MM.1S (cell line): ENCODE results near the gene MEG3.

Experiments
- DNase-seq: peaks from one replicate; pipeline ENCODE4 v3.0.0-alpha.2; 2015
- H2AFZ ChIP-seq: fragments of 300-600 bp; sonication (generic); 2 replicates; pipeline ENCODE4 v1.6.0; 2016; ENCODE audit warnings: antibody characterized with exemption, low read length
- H3F3A ChIP-seq: fragments of 300-600 bp; sonication (generic); 2 replicates; pipeline ENCODE4 v1.6.1; 2016; ENCODE audit warnings: mild to moderate bottlenecking, antibody characterized with exemption, low read length, moderate library complexity, mixed read lengths; ENCODE audit not compliant: insufficient read depth
- H3K27ac ChIP-seq: fragments of 300-600 bp; sonication (generic); 2 replicates; pipeline ENCODE4 v1.5.1; 2016; ENCODE audit warnings: mild to moderate bottlenecking, low read length
- H3K27me3 ChIP-seq: fragments of 300-600 bp; sonication (generic); replicated peaks from 2 replicates; pipeline ENCODE4 v1.6.0; 2016; ENCODE audit warnings: low read length; ENCODE audit not compliant: insufficient read depth
- H3K36me3 ChIP-seq: fragments of 300-600 bp; sonication (generic); replicated peaks from 2 replicates; pipeline ENCODE4 v1.6.1; 2016; ENCODE audit warnings: mild to moderate bottlenecking, low read length, mixed read lengths; ENCODE audit not compliant: insufficient read depth
- H3K4me1 ChIP-seq: fragments of 300-600 bp; sonication (generic); 2 replicates; pipeline ENCODE4 v1.6.1; 2016; ENCODE audit warnings: low read length, mixed read lengths
- H3K4me2 ChIP-seq: fragments of 300-600 bp; sonication (generic); 2 replicates; pipeline ENCODE4 v1.6.0; 2016; ENCODE audit warnings: low read depth, low read length
- H3K4me3 ChIP-seq: fragments of 300-600 bp; sonication (generic); 2 replicates; pipeline ENCODE4 v1.5.1; 2016; ENCODE audit warnings: low read length, mixed read lengths
- H3K79me2 ChIP-seq: fragments of 300-600 bp; sonication (generic); 2 replicates; pipeline ENCODE4 v1.6.1; 2016; ENCODE audit warnings: mixed run types, low read length, mixed read lengths
- H3K9ac ChIP-seq: fragments of 300-600 bp; sonication (generic); 2 replicates; pipeline ENCODE4 v1.6.1; 2016; ENCODE audit warnings: low read length, mixed read lengths
- H3K9me2 ChIP-seq: fragments of 300-600 bp; sonication (generic); replicated peaks from 2 replicates; pipeline ENCODE4 v1.6.1; 2016; ENCODE audit warnings: mild to moderate bottlenecking, low read length, mixed read lengths; ENCODE audit not compliant: insufficient read depth
- H3K9me3 ChIP-seq: fragments of 300-600 bp; sonication (generic); replicated peaks from 2 replicates; pipeline ENCODE4 v1.6.1; 2016; ENCODE audit warnings: mild to moderate bottlenecking, low read length, mixed read lengths; ENCODE audit not compliant: insufficient read depth
- H4K20me1 ChIP-seq: fragments of 300-600 bp; sonication (generic); 2 replicates; pipeline ENCODE4 v1.6.1; 2016; ENCODE audit warnings: mild to moderate bottlenecking, low read length, moderate library complexity, mixed read lengths; ENCODE audit not compliant: insufficient read depth
- EZH2 ChIP-seq: fragments of 300-600 bp; sonication (generic); optimal IDR thresholded peaks from 2 replicates; pipeline ENCODE3; 2017; ENCODE audit warnings: low read depth, mild to moderate bottlenecking, antibody characterized with exemption, low read length, mixed read lengths
- EZH2phosphoT487 ChIP-seq: fragments of 300-600 bp; sonication (generic); IDR thresholded peaks from 2 replicates; pipeline ENCODE4 v1.6.1; 2018; ENCODE audit warnings: antibody characterized with exemption, low read length
- TF ChIP-seq, protein P1 (sequence below): fragments of 300-600 bp; sonication (generic); IDR thresholded peaks from 2 replicates; pipeline ENCODE4 v1.5.1; 2016; ENCODE audit warnings: antibody characterized with exemption, low read length, mixed read lengths

MEG3 gene

DNA sequence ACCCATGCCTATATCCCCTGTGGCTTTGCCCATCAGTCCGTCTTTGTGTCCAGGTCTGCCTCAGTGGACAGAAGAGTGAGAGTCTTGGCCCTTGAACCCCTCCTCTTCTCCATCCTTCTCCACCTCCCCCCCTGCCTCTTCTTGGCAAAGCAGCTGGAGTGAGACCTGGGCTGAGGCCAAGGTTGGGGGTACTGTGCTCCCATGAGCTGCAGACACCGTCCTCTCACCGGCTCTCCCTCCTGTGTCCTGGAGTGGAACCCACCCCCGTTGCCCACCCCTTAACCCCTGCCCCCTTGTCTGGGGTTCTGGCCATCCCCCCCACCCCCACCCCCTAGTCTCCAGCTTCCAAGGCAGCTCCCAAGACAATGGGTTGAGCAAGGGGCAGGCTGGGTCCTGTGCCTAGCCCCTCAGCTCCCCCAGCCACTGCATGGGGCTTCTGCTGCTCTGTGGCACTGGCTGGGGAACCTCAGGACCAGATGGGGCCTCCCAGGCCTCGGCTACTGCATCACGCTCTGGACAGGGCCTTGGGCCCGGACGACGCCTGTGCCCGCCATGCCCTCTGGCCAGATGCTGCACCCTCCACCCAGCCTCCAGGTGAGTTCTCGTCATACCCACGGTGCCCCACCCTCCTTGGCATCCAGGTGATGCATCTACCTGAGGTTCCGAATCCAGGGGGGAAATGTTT lies 41.9 kb downstream of the MEG3 start:
- H3K4me1 ChIP-seq: no peaks in the 10 kb centered on the region
- H3K9me2 ChIP-seq: no peaks in the 10 kb centered on the region
- DNase-seq: no peak
- no peaks in the 10 kb centered on the region for H3K36me3 ChIP-seq
- TF ChIP-seq, protein P1, sequence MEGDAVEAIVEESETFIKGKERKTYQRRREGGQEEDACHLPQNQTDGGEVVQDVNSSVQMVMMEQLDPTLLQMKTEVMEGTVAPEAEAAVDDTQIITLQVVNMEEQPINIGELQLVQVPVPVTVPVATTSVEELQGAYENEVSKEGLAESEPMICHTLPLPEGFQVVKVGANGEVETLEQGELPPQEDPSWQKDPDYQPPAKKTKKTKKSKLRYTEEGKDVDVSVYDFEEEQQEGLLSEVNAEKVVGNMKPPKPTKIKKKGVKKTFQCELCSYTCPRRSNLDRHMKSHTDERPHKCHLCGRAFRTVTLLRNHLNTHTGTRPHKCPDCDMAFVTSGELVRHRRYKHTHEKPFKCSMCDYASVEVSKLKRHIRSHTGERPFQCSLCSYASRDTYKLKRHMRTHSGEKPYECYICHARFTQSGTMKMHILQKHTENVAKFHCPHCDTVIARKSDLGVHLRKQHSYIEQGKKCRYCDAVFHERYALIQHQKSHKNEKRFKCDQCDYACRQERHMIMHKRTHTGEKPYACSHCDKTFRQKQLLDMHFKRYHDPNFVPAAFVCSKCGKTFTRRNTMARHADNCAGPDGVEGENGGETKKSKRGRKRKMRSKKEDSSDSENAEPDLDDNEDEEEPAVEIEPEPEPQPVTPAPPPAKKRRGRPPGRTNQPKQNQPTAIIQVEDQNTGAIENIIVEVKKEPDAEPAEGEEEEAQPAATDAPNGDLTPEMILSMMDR: no peak
- TF ChIP-seq EZH2 (no peak), EZH2phosphoT487 (no peak)
- no peak overlapping the region for H3K4me3 ChIP-seq
- H3K9ac ChIP-seq: no peak overlapping the region
- H2AFZ ChIP-seq: no peak overlapping the region
- H3K4me2 ChIP-seq: no peak overlapping the region
- no peak overlapping the region for H3K27ac ChIP-seq
- no peaks in the 10 kb centered on the region for H3K79me2 ChIP-seq
- H4K20me1 ChIP-seq: no peaks in the 10 kb centered on the region
- H3F3A ChIP-seq: no peaks in the 10 kb centered on the region
- H3K9me3 ChIP-seq: no peaks in the 10 kb centered on the region
- no peaks in the 10 kb centered on the region; the same call in 1 of the 2 replicates for H3K27me3 ChIP-seq

GRCh38 chr14:100868621-100869370 lies 42.9 kb downstream of the MEG3 start:
- H3K79me2 ChIP-seq: no peaks in the 10 kb centered on the region
- H3K27me3 ChIP-seq: no peaks in the 10 kb centered on the region; the same call in 1 of the 2 replicates
- H3F3A ChIP-seq: no peaks in the 10 kb centered on the region
- H3K4me1 ChIP-seq: no peaks in the 10 kb centered on the region
- no peak overlapping the region for H3K27ac ChIP-seq
- H3K36me3 ChIP-seq: no peaks in the 10 kb centered on the region
- no peak overlapping the region for H3K4me3 ChIP-seq
- H4K20me1 ChIP-seq: no peaks in the 10 kb centered on the region
- no peaks in the 10 kb centered on the region for H3K9me3 ChIP-seq
- H3K9me2 ChIP-seq: no peaks in the 10 kb centered on the region
- H2AFZ ChIP-seq: no peak overlapping the region
- no peak overlapping the region for H3K9ac ChIP-seq
- no peak overlapping the region for H3K4me2 ChIP-seq
- no peak for TF ChIP-seq EZH2
- TF ChIP-seq, protein P1: no peak
- TF ChIP-seq EZH2phosphoT487: no peak
- DNase-seq: no peak

- no peaks in the 10 kb centered on the region; the same call in 1 of the 2 replicates for H3K27me3 ChIP-seq
- H3K4me2 ChIP-seq: no peak overlapping the region
- no peak overlapping the region for H3K9ac ChIP-seq
- no peak for DNase-seq
- no peaks in the 10 kb centered on the region for H3K9me3 ChIP-seq
- TF ChIP-seq EZH2: no peak
- no peak for TF ChIP-seq EZH2phosphoT487
- TF ChIP-seq, protein P1: no peak
- no peaks in the 10 kb centered on the region for H3K79me2 ChIP-seq
- no peaks in the 10 kb centered on the region for H3F3A ChIP-seq
- no peak overlapping the region for H3K4me3 ChIP-seq
- no peaks in the 10 kb centered on the region for H4K20me1 ChIP-seq
- no peaks in the 10 kb centered on the region for H3K36me3 ChIP-seq
- H3K27ac ChIP-seq: no peak overlapping the region
- no peak overlapping the region for H2AFZ ChIP-seq
- H3K4me1 ChIP-seq: no peaks in the 10 kb centered on the region
- H3K9me2 ChIP-seq: no peaks in the 10 kb centered on the region
Observed at GRCh38 chr14:100871234-100872186, 45.6 kb downstream of the MEG3 start.
